Measurements from ENCODE around the gene AHCY. TPM values are rescaled to one million over a fixed set of nuclear protein-coding genes. Genes with fewer than 3 reads are reported as not detected.
"Not testable (repeated sequence)": the region's sequence is repeated elsewhere in the genome, so short reads cannot be mapped to it uniquely, and the experiment has no call there.

AHCY gene
- total RNA-seq, 1 donor from 2014 or later, result 59.6 TPM

DNA sequence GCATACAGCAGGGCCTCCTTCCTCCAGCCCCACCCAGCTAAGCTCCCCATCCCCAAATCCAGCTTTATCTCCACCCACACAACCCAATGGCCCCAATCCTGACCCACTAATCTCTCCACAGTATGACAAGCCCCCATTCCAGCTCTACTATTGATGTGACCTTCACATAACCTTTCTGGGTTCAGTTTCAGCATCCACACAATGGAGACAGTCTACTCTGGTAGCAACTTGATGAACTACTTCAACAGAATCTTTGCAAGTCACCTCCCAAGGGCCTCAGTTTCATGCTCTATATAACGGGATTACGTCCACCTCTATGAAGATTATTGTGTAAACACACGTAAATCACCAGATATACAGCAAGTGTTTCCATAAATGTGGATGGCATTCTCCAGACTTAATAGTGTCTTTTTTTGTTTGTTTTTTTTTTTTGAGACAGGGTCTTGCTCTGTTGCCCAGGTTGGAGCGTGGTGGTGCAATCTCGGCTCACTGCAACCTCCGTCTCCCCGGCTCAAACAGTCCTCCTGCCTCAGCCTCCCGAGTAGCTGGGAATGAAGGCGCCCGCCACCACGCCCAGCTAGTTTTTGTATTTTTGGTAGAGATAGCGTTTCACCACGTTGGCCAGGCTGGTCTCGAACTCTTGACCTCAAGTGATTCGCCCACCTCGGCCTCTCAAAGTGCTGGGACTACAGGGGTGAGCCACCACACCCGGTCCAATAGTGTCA, 1.4 kb downstream of the AHCY start:
- intact Hi-C loops (cut with DNase I), result no loop called here
- Histone ChIP-seq H3K27me3 (no peaks in the 10 kb centered on the region), H3K36me3 (no peaks in the 10 kb centered on the region), H3K9me3 (no peaks in the 10 kb centered on the region), H3K4me1 (peaks cover 16% of the 10 kb centered on the region), H3K27ac (no peak overlapping the region), H3K4me3 (peak overlapping the region; percentile 94)
- no peak for DNase-seq
- TF ChIP-seq, protein P1, sequence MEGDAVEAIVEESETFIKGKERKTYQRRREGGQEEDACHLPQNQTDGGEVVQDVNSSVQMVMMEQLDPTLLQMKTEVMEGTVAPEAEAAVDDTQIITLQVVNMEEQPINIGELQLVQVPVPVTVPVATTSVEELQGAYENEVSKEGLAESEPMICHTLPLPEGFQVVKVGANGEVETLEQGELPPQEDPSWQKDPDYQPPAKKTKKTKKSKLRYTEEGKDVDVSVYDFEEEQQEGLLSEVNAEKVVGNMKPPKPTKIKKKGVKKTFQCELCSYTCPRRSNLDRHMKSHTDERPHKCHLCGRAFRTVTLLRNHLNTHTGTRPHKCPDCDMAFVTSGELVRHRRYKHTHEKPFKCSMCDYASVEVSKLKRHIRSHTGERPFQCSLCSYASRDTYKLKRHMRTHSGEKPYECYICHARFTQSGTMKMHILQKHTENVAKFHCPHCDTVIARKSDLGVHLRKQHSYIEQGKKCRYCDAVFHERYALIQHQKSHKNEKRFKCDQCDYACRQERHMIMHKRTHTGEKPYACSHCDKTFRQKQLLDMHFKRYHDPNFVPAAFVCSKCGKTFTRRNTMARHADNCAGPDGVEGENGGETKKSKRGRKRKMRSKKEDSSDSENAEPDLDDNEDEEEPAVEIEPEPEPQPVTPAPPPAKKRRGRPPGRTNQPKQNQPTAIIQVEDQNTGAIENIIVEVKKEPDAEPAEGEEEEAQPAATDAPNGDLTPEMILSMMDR (IDR thresholded peaks at IDR 0.05), result no peak
- no peak for ATAC-seq

DNA sequence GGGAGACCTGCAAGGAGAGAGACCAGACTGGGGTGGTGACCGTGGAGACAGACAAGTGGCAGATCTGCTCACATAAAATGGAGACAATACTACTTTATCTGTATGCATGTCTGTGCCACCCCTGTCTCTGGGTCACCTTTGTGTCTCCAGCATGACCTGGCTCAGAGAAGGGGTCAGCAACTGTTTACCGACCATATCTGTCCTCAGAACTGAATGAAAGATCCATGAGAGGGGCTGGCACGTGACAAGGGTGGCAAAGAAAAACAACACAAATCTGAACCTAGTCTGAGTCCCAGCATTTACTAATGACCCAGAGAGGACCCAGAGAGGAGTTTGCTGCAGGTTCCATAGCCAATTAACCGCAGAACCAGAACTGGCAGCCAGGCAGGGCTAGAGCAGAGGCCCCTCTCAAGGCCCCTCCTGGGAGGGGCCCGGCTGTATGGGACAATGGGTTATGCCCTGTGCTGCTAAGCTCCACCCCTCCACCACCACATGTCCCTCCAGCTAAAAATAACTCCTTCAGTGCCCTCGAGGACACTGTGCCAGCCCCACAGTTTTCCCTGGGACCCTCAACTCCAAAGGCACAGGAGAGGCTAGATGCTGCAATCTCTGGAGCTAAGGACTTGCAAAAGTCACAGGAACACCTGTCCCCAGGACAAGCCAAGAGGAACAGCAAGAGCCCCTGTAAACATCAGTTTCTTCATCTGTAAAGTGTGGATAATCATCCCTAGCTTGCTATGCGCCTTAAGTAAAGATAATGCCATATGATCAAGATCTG, 2.2 kb downstream of the AHCY start:
- ATAC-seq, result no peak
- intact Hi-C loops (cut with DNase I), result no loop called here
- TF ChIP-seq, protein P1 (IDR thresholded peaks at IDR 0.05), result no peak

DNA sequence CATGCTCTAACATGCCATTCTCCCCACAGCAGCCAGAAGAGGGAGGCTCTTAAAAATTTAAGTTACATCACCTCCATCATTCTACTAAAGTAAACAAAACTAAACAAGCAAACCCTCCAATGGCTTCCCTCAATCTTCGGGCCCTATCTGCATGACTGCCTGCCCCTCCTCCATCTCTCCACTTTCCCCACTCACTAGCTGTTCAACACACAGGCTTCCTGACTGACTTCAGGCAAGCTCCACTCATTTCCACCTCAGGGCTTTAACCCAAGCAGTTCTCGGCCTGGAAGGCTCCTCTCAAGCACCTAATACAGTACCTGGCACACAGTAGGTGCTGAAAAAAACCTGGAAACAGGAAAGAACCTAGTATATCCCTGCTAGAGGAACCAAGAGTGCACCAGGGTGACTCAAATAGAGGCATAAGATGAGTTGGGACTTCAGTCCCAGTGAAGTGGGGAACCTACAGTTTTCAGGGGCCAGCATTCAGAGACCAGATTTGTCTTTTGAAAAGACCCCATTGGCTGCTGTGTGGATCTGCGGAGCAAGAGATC, 2.8 kb downstream of the AHCY start:
- no peaks in the 10 kb centered on the region for H3K27me3 ChIP-seq
- H3K4me3 ChIP-seq, result no peak overlapping the region
- peaks cover 16% of the 10 kb centered on the region for H3K4me1 ChIP-seq
- ATAC-seq, result no peak
- TF ChIP-seq, protein P1 (IDR thresholded peaks at IDR 0.05), result no peak
- intact Hi-C loops (cut with DNase I), result no loop called here
- no peak for DNase-seq
- no peak overlapping the region for H3K27ac ChIP-seq
- H3K36me3 ChIP-seq, result no peaks in the 10 kb centered on the region
- H3K9me3 ChIP-seq, result no peaks in the 10 kb centered on the region

More for the DNA sequence above, 2.2 kb downstream of the AHCY start:
- Histone ChIP-seq H3K27me3 (no peaks in the 10 kb centered on the region), H3K4me1 (peaks cover 16% of the 10 kb centered on the region), H3K9me3 (no peaks in the 10 kb centered on the region), H3K27ac (no peak overlapping the region), H3K4me3 (no peak overlapping the region), H3K36me3 (no peaks in the 10 kb centered on the region)
- no peak for DNase-seq

DNA sequence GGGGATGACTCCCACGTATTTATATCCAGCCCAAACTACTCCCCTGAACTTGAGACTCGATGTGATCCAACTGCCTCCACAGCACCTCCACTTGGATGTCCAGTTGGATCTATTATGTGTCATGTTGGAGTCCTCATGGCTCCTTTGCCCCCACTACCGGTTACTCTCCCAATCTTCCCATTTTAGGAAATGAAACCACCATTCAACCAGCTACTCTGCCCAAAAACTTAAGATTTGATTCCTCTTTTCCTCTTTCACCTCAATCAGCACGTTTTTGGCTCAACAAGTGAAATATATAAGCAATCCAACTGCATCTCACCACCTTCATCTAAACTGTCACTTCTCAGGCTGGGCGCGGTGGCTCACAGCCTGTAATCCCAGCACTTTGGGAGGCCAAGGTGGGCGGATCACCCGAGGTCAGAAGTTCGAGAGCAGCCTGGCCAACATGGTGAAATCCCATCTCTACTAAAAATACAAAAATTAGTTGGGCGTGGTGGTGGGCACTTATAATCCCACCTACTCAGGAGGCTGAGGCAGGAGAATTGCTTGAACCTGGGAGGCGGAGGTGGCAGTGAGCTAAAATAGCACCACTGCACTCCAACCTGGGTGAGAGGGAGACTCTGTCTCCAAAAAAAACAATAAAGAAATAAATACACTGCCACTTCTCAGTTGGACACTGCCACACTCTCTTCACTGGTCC, 3.4 kb downstream of the AHCY start:
- Histone ChIP-seq H3K9me3 (no peaks in the 10 kb centered on the region), H3K36me3 (peaks cover 4% of the 10 kb centered on the region), H3K4me1 (peaks cover 16% of the 10 kb centered on the region), H3K4me3 (no peak overlapping the region), H3K27ac (no peak overlapping the region), H3K27me3 (no peaks in the 10 kb centered on the region)
- TF ChIP-seq, protein P1 (IDR thresholded peaks at IDR 0.05), result no peak
- DNase-seq (no peak), ATAC-seq (no peak)
- intact Hi-C loops (cut with DNase I), result no loop called here

DNA sequence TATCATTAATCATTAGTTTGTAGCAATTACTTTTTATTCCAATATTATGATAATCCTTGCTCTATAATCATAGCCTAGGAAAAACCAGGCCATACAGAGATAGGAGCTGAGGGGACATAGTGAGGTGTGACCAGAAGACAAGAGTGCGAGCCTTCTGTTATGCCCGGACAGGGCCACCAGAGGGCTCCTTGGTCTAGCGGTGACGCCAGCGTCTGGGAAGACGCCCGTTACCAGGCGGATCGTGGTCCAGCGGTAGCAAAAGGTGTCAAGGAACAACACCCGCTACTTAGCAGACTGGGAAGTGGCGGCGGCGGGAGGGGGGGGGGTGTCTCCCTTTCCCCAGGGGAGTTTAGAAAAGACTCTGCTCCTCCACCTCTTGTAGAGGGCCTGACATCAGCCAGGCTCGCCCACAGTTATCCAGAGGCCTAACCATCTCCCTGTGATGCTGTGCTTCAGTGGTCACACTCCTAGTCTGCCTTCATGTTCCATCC, 4.8 kb downstream of the AHCY start:
- H3K9me3 ChIP-seq; DNase-seq; H3K4me3 ChIP-seq; H3K27ac ChIP-seq; H3K27me3 ChIP-seq; intact Hi-C loops (cut with DNase I); ATAC-seq: not testable (repeated sequence)
- Histone ChIP-seq H3K4me1 (peaks cover 16% of the 10 kb centered on the region), H3K36me3 (peaks cover 18% of the 10 kb centered on the region)
- TF ChIP-seq, protein P1 (IDR thresholded peaks at IDR 0.05), result peak; percentile 33
